Activated naive CD8-positive, alpha-beta T cell treated with anti-CD3 and anti-CD28 coated beads, Interleukin-2, amount 50 U/mL, for 24 hours (primary cell): Measurements from ENCODE around the gene KCTD13.
"Not testable (repeated sequence)": the region's sequence is repeated elsewhere in the genome, so short reads cannot be mapped to it uniquely, and the experiment has no call there.

Experiments used
- ATAC-seq: fragments of 150-1000 bp; cut with Tn5 transposase; one replicate; pipeline ENCODE4 v1.10.0; 2021
- DNase-seq: peaks from one replicate; pipeline ENCODE4 v3.0.0; 2021
- H3K27ac Mint-ChIP-seq: one replicate; pipeline ENCODE4 v1.8.0; 2021; ENCODE audit warnings: mild to moderate bottlenecking, mixed read lengths
- H3K27me3 Mint-ChIP-seq: one replicate; pipeline ENCODE4 v1.8.0; 2021; ENCODE audit warnings: mixed read lengths
- H3K36me3 Mint-ChIP-seq: one replicate; pipeline ENCODE4 v1.8.0; 2021; ENCODE audit warnings: low read depth, mixed read lengths
- H3K4me1 Mint-ChIP-seq: one replicate; pipeline ENCODE4 v1.8.0; 2021; ENCODE audit warnings: mixed read lengths
- H3K4me3 Mint-ChIP-seq: one replicate; pipeline ENCODE4 v1.8.0; 2021; ENCODE audit warnings: mild to moderate bottlenecking, moderate library complexity, mixed read lengths
- H3K9me3 Mint-ChIP-seq: one replicate; pipeline ENCODE4 v1.8.0; 2021; ENCODE audit warnings: mixed read lengths

Gene KCTD13

DNA sequence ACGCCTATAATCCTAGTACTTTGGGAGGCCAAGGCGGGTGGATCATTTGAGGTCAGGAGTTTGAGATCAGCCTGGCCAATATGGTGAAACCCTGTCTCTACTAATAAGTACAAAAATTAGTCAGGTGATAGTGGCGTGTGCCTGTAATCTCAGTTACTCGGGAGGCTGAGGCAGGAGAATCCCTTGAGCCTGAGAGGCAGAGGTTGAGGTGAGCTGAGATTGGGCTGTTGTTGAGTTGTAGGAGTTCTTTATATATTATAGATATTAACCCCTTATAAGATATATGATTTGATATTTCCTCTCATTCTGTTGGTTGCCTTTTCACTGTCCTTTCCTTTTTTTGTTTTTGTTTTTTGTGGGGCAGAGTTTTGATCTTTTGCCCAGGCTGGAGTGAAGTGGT, 33.8 kb upstream of the KCTD13 start:
- not testable (repeated sequence) for ATAC-seq, H3K27me3 Mint-ChIP-seq, DNase-seq, H3K27ac Mint-ChIP-seq, H3K36me3 Mint-ChIP-seq, H3K9me3 Mint-ChIP-seq, H3K4me3 Mint-ChIP-seq
- peaks cover 17% of the 10 kb centered on the region for H3K4me1 Mint-ChIP-seq

DNA sequence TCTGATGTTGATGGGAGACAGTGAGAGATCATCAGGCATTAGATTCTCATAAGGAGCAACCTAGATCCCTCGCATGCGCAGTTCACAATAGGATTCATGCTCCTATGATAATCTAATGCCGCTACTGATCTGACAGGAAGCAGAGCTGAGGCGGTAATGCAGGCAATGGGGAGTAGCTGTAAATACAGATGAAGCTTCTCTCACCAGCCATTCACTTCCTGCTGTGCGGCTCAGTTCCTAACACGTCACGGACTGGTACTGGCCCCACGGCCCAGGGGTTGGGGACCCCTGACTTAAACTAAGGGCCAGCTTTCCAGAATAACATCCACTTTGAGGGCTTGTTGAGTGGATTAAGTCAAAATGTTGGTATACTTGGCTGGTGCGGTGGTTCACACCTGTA, 33.3 kb upstream of the KCTD13 start:
- Mint-ChIP-seq H3K27me3 (peaks cover 3% of the 10 kb centered on the region), H3K36me3 (no peaks in the 10 kb centered on the region), H3K4me1 (peaks cover 17% of the 10 kb centered on the region), H3K27ac (no peak overlapping the region), H3K9me3 (no peaks in the 10 kb centered on the region), H3K4me3 (no peak overlapping the region)
- ATAC-seq = no peak
- no peak for DNase-seq

DNA sequence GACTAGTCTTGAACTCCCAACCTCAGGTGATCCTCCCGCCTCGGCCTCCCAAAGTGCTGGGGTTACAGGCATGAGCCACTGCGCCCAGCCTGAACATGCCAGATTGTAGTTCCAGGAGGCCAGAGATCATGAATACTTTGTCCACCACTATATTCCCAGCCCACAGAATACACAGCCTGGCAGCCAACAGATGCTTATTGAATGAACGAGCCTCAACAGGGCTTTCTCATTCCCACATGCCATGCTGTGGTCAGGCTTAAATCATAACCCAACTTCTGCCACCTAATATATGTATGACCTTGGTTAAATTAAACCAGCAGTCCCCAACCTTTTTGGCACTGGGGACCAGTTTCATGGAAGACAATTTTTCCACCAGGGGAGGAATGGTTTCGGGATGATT, 32.7 kb upstream of the KCTD13 start:
- no peaks in the 10 kb centered on the region for H3K9me3 Mint-ChIP-seq
- no peak overlapping the region for H3K4me3 Mint-ChIP-seq
- H3K27ac Mint-ChIP-seq = no peak overlapping the region
- DNase-seq = no peak
- no peak for ATAC-seq
- peaks cover 5% of the 10 kb centered on the region for H3K27me3 Mint-ChIP-seq
- H3K4me1 Mint-ChIP-seq = peaks cover 17% of the 10 kb centered on the region
- no peaks in the 10 kb centered on the region for H3K36me3 Mint-ChIP-seq

DNA sequence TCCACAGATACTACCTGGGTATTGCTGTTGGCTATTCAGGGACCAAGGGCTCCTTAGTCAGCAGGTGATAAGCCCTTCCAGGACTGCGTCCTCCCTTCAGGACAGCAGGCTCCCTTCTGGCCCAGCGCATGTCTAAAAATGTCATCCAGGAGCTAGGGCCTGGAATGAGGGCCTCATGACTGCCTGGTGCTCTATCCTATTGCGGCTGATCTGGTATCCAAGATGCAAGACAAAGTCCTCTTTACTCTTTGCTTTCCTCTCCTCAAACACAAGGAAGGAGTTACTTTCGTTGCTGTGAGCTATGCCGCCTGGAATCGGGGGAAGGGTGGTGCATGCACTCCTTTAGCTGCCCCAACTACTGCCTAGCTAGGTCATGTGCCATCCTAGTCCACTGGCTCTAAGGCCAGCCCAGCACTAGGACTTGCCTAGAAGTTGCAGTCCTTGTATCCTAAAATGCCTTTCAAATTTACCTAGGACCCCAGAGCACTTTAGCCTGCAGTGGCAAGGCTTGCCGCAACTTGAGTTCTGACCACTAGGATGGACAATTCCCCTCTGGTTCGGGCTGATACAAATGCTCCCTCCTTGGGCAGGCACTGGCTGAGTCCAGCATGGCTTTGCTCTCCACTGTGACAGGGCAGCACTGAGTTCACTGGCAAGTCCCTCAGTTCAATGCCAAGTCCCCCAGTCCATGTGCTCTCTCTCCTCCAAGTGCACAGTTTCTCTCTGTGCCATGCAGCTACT, 25.8 kb upstream of the KCTD13 start:
- Mint-ChIP-seq H3K4me1 (no peaks in the 10 kb centered on the region), H3K27ac (no peak overlapping the region), H3K4me3 (no peak overlapping the region), H3K36me3 (no peaks in the 10 kb centered on the region), H3K27me3 (peaks cover 5% of the 10 kb centered on the region), H3K9me3 (peaks cover 7% of the 10 kb centered on the region)
- DNase-seq (no peak), ATAC-seq (peak; percentile 15)

DNA sequence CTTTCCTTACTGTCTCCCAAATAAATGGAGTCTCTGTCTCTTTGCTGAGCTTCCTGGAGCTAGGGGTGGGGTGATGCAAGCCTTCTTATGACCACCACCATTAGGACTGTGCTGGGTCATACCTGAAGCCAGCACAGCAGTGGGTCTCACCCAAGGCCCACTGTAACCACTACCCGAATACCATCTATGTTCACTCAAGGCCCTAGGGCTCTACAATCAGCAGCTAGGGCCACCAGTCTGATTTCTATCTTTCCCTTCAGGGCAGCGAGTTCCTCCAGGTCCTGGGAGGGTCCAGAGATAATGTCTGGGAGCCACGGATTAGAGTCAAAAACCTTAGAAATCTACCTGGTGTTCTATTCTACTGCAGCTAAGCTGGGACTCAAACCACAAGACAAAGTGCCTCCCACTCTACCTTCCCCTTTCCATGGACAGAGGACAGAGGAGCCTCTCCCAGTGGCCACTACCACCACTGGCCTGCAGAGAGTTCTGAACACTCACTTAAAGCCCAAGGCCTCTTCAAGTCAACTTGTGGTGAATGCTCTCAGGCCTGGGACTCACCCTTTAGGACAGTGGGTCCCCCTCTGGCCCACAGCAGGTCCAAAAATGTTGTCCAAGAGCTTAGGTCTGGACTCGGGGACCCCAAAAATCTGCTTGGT, 24.9 kb upstream of the KCTD13 start:
- H3K27ac Mint-ChIP-seq = no peak overlapping the region
- H3K4me3 Mint-ChIP-seq = no peak overlapping the region
- no peak for ATAC-seq
- no peak for DNase-seq
- H3K36me3 Mint-ChIP-seq = no peaks in the 10 kb centered on the region
- no peaks in the 10 kb centered on the region for H3K4me1 Mint-ChIP-seq
- peaks cover 7% of the 10 kb centered on the region for H3K9me3 Mint-ChIP-seq
- H3K27me3 Mint-ChIP-seq = peaks cover 5% of the 10 kb centered on the region

DNA sequence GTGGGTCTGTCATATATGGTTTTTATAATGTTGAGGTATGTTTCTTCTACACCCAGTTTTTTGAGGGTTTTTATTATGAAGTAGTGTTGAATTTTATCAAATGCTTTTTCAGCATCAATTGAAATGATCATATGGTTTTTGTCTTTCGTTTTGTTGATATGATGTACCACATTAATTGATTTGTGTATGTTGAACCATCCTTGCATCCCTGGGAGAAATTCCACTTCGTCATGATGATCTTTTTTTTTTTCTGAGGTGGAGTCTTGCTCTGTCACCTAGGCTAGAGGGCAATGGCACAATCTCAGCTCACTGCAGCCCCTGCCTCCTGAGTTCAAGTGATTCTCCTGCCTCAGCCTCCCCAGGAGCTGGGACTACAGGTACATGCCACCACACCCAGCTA, 21.9 kb upstream of the KCTD13 start:
- Mint-ChIP-seq H3K27ac (no peak overlapping the region), H3K9me3 (peaks cover 7% of the 10 kb centered on the region), H3K4me1 (no peaks in the 10 kb centered on the region), H3K27me3 (no peaks in the 10 kb centered on the region), H3K36me3 (no peaks in the 10 kb centered on the region), H3K4me3 (no peak overlapping the region)
- DNase-seq (no peak), ATAC-seq (no peak)

DNA sequence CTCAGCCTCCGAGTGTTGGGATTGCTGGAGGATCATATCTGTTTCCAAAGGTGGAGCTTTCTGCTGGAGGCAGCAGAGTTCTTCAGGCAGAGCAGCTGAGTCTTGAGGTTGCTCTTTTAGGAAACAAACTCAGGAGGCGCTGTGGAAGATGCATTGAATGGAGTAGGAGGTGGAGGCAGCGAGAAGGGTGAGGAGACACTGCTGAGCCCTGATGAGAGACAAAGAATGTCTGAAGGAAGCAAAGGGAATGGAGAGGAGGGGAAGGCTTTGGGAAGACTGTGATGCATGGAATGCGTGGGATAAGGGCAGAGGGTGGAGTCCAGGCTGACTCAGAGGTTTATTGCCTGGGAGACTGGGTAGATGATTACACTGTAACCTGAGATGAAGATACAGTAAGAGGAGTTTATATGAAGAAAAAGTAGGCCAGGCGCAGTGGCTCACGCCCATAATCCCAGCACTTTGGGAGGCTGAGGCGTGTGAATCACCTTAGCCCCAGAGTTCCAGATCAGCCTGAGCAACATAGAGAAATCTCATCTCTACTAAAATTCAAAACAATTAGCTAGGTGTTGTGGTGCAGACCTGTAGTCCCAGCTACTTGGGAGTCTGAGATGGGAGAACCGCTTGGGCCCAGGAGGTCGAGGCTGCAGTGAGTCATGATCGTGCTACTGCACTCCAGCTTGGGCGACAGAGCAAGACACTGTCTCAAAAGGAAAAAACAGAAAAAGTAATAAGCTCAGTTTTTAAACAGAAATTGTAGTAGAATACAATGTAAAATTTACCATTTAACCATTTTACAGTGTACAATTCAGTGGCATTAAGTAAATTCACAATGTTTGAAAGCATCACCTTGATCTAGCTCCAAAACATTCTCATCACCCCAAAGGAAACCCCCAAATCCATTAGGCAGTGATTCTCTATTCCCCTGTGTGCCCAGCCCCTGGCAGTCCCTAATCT, 18.1 kb upstream of the KCTD13 start:
- Mint-ChIP-seq H3K36me3 (no peaks in the 10 kb centered on the region), H3K27me3 (no peaks in the 10 kb centered on the region), H3K9me3 (no peaks in the 10 kb centered on the region), H3K27ac (no peak overlapping the region), H3K4me1 (no peaks in the 10 kb centered on the region), H3K4me3 (no peak overlapping the region)
- ATAC-seq = no peak
- DNase-seq = no peak

DNA sequence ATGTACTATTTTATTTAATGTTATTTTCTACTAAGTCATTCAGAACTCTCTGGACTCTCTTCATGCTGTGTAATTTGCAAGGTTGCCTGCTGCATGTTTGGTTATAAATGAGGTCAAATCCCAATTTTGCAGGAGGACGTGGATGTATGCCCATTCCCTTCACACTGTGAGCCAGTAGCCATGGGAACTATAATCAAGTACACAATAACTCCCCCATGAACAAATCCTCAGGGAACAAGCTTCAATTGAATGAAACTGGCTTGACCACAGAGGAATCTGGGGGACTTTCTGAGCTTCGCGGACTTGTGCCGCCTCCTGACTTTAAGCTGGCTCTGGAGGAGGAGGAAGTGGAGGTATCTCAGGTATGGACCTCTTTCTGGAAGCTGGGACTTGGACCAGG, 14.6 kb upstream of the KCTD13 start:
- H3K4me3 Mint-ChIP-seq = no peak overlapping the region
- H3K27ac Mint-ChIP-seq = no peak overlapping the region
- H3K27me3 Mint-ChIP-seq = no peaks in the 10 kb centered on the region
- no peaks in the 10 kb centered on the region for H3K36me3 Mint-ChIP-seq
- H3K9me3 Mint-ChIP-seq = no peaks in the 10 kb centered on the region
- DNase-seq (no peak), ATAC-seq (no peak)
- no peaks in the 10 kb centered on the region for H3K4me1 Mint-ChIP-seq

DNA sequence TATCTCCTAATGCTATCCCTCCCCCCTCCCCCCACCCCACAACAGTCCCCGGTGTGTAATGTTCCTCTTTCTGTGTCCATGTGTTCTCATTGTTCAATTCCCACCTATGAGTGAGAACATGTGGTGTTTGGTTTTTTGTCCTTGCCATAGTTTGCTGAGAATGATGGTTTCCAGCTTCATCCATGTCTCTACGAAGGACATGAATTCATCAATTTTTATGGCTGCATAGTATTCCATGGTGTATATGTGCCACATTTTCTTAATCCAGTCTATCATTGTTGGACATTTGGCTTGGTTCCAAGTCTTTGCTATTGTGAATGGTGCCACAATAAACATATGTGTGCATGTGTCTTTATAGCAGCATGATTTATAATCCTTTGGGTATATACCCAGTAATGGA, 5.7 kb upstream of the KCTD13 start:
- H3K4me3 Mint-ChIP-seq, H3K4me1 Mint-ChIP-seq, ATAC-seq, H3K27ac Mint-ChIP-seq, DNase-seq, H3K9me3 Mint-ChIP-seq, H3K36me3 Mint-ChIP-seq, H3K27me3 Mint-ChIP-seq: not testable (repeated sequence)

DNA sequence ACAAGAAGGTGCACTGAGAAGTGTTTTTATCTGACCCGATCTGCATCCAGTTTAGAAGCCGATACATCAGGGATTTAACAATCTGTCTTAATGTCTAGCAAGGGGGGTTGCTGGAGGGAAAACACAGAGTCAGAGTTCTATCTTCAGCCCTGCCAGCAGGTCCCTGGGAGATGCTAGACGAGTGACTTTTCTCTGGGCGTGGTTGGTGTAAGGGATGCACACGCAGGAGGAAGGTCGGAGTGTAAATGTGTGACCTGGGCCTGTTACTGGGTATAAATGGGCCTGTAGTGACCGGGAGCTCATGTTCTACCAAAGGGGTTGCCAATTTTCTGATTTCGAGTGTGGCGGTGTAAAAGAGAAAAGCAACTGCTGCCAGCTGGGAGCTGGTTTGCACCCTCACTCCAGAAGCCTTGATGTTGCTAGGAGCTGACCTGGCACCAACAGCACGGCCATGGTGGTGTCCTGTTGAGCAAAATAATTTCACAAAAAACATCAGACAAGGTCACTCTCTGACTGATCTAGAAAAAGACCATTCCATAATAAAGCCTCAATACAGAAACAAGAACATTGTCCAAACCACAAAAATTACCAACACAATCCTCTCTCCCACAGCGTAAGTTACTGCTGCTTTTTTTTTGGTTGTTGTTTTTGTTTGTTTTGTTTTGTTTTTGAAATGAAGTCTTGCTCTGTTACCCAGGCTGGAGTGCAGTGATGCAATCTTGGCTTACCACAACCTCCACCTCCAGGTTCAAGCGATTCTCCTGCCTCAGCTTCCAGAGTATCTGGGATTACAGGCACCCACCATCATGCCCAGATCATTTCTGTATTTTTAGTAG, 1.3 kb upstream of the KCTD13 start:
- ATAC-seq = no peak

DNA sequence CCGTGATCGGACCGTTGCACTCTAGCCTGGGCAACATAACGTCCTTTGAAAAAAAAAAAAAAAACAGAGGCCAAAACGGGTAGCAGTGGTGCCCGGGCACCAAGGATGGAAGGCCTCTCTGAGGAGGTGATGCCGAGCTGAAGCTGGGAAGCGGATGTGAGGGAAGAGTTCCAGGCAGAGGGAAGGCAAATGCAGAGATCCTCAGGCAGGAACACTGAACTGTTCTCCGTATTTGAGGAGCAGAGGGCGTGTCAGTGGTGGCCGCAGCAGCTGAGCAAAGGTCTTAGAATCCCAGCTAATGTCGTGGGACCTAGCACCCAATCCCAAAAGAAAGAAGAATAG, 656 bp upstream of the KCTD13 start:
- DNase-seq (no peak), ATAC-seq (no peak)
- peaks cover 12% of the 10 kb centered on the region for H3K36me3 Mint-ChIP-seq
- peaks cover 37% of the 10 kb centered on the region for H3K4me1 Mint-ChIP-seq
- H3K27ac Mint-ChIP-seq = peak overlapping the region; percentile 93
- no peaks in the 10 kb centered on the region for H3K27me3 Mint-ChIP-seq
- peak overlapping the region; percentile 92 for H3K4me3 Mint-ChIP-seq
- H3K9me3 Mint-ChIP-seq = no peaks in the 10 kb centered on the region

More for the DNA sequence above, 1.3 kb upstream of the KCTD13 start:
- H3K4me3 Mint-ChIP-seq = peak overlapping the region; percentile 92
- H3K27me3 Mint-ChIP-seq = no peaks in the 10 kb centered on the region
- H3K4me1 Mint-ChIP-seq = peaks cover 36% of the 10 kb centered on the region
- peak overlapping the region; percentile 93 for H3K27ac Mint-ChIP-seq
- no peaks in the 10 kb centered on the region for H3K9me3 Mint-ChIP-seq
- no peak for DNase-seq
- peaks cover 12% of the 10 kb centered on the region for H3K36me3 Mint-ChIP-seq

DNA sequence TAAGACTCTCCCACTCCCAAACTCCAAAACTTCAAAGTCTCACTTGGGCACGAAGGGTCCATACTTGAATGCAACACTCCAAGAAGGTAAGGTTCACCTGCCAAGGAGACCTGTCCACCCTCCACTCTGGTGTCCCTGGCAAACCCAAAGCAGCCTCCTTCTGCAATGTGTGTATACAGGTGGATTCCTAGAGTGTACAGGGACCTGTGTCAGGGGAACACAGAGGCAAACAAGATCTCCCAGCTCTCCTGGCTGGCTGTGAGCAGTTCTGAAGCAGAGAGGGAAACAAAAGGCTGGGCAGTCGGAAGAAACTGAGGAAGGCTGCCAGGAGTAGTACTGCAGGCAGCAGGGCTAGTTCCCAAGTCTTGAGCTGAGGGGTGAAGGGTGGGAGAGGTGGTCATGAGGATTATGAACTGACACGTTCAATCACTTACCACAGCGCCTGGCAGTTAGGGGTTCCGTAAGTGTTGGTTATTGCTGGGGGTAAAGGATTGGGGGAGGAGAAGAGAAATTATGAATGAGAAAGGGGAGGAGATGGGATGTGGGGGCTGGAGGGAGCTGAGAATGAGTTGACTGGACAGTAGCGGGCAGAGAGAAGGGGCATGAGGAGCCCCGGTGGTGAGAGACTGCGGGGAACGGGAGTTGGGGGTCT, 795 bp downstream of the KCTD13 start:
- no peak for DNase-seq
- Mint-ChIP-seq H3K36me3 (peaks cover 17% of the 10 kb centered on the region), H3K27me3 (no peaks in the 10 kb centered on the region), H3K4me1 (peaks cover 37% of the 10 kb centered on the region), H3K9me3 (no peaks in the 10 kb centered on the region), H3K27ac (peak overlapping the region; percentile 86), H3K4me3 (peak overlapping the region; percentile 92)
- ATAC-seq = peak; percentile 4

DNA sequence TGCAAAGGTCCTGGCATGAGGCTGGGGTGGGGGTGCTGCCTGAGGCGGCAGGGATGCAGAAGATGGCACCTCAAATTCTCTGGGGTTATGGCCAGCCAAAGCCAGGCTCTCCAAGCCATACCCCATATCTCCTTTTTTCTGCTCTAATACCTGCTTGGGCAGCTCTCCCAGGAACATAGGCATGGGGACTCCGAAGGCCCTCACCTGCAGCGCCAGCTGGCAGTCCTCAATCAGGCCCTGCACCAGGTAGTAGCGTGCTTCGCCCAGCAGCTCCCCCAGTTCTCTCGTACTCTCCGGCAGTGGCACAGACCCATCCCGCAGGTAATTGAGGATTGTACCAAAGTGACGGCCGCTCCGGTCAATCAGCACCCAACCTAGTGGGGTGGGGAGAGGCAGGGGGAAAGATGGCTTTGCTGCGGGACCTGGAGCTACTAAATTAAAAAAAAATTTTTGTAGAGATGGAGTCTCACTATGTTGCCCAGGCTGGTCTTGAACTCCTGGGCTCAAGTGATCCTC, 3.0 kb downstream of the KCTD13 start:
- Mint-ChIP-seq H3K9me3 (no peaks in the 10 kb centered on the region), H3K27me3 (no peaks in the 10 kb centered on the region), H3K4me1 (peaks cover 37% of the 10 kb centered on the region), H3K36me3 (peaks cover 23% of the 10 kb centered on the region), H3K4me3 (no peak overlapping the region), H3K27ac (no peak overlapping the region)
- ATAC-seq = no peak
- DNase-seq = no peak
